ENCODE results near the gene HTR3E.

DNA sequence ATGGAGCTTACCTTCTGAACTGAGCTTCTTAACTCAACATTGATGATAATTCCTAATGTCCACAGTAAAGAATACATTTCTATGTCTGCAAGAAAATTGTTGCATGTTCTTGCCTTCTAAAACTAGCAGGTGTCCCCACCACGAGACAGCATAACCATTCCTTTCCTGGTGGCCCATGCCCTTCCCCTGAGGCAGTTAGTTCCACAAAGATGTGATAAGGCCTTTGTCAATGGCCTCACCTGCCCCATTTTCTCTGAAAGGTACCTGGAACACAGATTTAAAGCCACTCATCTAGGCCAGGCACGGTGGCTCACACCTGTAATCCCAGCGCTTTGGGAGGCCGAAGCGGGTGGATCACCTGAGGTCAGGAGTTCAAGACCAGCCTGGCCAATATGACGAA is 21.0 kb upstream of the HTR3E start:
- TF ChIP-seq, protein P1, sequence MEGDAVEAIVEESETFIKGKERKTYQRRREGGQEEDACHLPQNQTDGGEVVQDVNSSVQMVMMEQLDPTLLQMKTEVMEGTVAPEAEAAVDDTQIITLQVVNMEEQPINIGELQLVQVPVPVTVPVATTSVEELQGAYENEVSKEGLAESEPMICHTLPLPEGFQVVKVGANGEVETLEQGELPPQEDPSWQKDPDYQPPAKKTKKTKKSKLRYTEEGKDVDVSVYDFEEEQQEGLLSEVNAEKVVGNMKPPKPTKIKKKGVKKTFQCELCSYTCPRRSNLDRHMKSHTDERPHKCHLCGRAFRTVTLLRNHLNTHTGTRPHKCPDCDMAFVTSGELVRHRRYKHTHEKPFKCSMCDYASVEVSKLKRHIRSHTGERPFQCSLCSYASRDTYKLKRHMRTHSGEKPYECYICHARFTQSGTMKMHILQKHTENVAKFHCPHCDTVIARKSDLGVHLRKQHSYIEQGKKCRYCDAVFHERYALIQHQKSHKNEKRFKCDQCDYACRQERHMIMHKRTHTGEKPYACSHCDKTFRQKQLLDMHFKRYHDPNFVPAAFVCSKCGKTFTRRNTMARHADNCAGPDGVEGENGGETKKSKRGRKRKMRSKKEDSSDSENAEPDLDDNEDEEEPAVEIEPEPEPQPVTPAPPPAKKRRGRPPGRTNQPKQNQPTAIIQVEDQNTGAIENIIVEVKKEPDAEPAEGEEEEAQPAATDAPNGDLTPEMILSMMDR (IDR thresholded peaks at IDR 0.05) = no peak
- TF ChIP-seq POLR2A (IDR thresholded peaks at IDR 0.05) = no peak

Measured in Peyer's patch (tissue), 4 donors.